ENCODE measurements around the gene TRIM50.

DNA sequence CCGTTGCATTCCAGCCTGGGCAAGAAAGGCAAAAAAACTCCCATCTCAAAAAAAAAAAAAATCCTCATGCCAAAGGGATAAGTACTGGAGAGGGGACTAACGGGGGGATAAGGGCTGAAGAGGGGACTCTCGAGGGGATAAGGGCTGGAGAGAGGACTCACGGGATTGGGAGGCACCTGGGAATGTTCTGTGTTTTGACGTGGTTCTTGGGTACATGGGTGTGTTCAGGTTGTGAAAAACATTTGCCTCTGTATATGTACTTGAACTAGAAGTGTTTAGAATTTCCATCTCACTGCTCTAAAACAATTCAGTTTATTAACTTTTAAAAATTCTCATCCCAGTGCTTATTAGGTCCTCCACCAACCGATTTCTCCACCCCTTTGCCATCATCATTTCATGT, 4.6 kb upstream of the TRIM50 start:
- TF ChIP-seq, protein P1, sequence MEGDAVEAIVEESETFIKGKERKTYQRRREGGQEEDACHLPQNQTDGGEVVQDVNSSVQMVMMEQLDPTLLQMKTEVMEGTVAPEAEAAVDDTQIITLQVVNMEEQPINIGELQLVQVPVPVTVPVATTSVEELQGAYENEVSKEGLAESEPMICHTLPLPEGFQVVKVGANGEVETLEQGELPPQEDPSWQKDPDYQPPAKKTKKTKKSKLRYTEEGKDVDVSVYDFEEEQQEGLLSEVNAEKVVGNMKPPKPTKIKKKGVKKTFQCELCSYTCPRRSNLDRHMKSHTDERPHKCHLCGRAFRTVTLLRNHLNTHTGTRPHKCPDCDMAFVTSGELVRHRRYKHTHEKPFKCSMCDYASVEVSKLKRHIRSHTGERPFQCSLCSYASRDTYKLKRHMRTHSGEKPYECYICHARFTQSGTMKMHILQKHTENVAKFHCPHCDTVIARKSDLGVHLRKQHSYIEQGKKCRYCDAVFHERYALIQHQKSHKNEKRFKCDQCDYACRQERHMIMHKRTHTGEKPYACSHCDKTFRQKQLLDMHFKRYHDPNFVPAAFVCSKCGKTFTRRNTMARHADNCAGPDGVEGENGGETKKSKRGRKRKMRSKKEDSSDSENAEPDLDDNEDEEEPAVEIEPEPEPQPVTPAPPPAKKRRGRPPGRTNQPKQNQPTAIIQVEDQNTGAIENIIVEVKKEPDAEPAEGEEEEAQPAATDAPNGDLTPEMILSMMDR (IDR thresholded peaks at IDR 0.05): no peak
- no peak for TF ChIP-seq ZFX (IDR thresholded peaks at IDR 0.05; ENCODE audit: borderline replicate concordance)
